Stomach (tissue), 9 donors: ENCODE measurements around the gene BTBD19. TPM values are rescaled to one million over a fixed set of nuclear protein-coding genes. Genes with fewer than 3 reads are reported as not detected.

ENCODE experiments used
- DNase-seq, 2 donors: peaks; one replicate each; pipeline versions ENCODE4 v3.0.0 to v3.0.0-alpha.2; 2013 to 2019
- H3K27ac ChIP-seq, 5 donors: fragments of 200-600 bp in 4 of 5; sonication (generic) in 4 of 5; one replicate each; pipeline ENCODE4 v1.5.1; 2013 to 2019; ENCODE audit warnings: mild to moderate bottlenecking in 1 of 5, moderate library complexity in 1 of 5
- H3K27me3 ChIP-seq, 3 donors: fragments of 200-600 bp; sonication (generic); one replicate each; pipeline ENCODE4 v1.5.1; 2017 to 2019; ENCODE audit warnings: mixed run types in 1 of 3
- H3K36me3 ChIP-seq, 4 donors: fragments of 200-600 bp; sonication (generic); 1 replicate in 3 of 4; 2 replicates in 1 of 4; pipeline ENCODE4 v1.5.1; 2016 to 2019
- H3K4me1 ChIP-seq, 4 donors: fragments of 200-600 bp; sonication (generic); one replicate each; pipeline ENCODE4 v1.5.1; 2016 to 2019
- H3K4me3 ChIP-seq, 4 donors: fragments of 200-600 bp; sonication (generic) in 3 of 4; one replicate each; pipeline ENCODE4 v1.5.1; 2016 to 2019; ENCODE audit warnings: mild to moderate bottlenecking in 1 of 4
- H3K9me3 ChIP-seq, 4 donors: fragments of 200-600 bp; sonication (generic); one replicate each; pipeline ENCODE4 v1.5.1; 2016 to 2019
- EP300 ChIP-seq: sonication (generic); formaldehyde crosslinking; IDR thresholded peaks from one replicate; pipeline ENCODE4 v1.6.1; 2017; ENCODE audit warnings: antibody characterized with exemption
- POLR2A ChIP-seq, 4 donors: fragments of 450-650 bp; IDR thresholded peaks; one replicate each; pipeline ENCODE4 v1.6.1; 2016; ENCODE audit warnings: antibody characterized with exemption in 4 of 4, control low read depth in 2 of 4, mild to moderate bottlenecking in 1 of 4, moderate library complexity in 1 of 4
- POLR2AphosphoS5 ChIP-seq, 3 donors: sonication (generic); formaldehyde crosslinking; IDR thresholded peaks; one replicate each; pipeline ENCODE4 v1.6.1; 2016; ENCODE audit warnings: antibody characterized with exemption in 3 of 3
- WGBS, 5 donors: extraction: QIAGEN DNeasy Blood & Tissue Kit in 3 of 5; methylation state at CpG; one replicate each; pipeline versions ENCODE4 v1.1.5 to v1.1.7; 2013 to 2018; 5-methylcytosine and 5-hydroxymethylcytosine counted together
- intact Hi-C: fragments of 100-400 bp; cut with DNase I; formaldehyde crosslinking; loops from one replicate; pipeline ENCODE4 v1.15.1; 2023; ENCODE audit warnings: low total_unique reads
- polyA plus RNA-seq, 3 donors: library from polyadenylated mRNA; stranded (reverse); fragments of 200-250 nt; gene quantifications; one replicate each; pipeline ENCODE4 v1.2.3, GENCODE V29; 2013
- total RNA-seq, 5 donors: library from RNA; depleted of rRNA; stranded (reverse); fragments of >200 nt; gene quantifications; one replicate each; pipeline versions ENCODE4 v1.1.0 to v1.2.3, GENCODE V29; 2014 to 2016
- TF ChIP-seq, protein P1 (sequence below), 7 experiments: fragments of 450-650 bp in 4 of 7; fragments of 200-600 bp in 3 of 7; sonication (generic) in 3 of 7; IDR thresholded peaks; one replicate each; pipeline ENCODE4 v1.5.1; 2016 to 2019; ENCODE audit warnings: antibody characterized with exemption in 7 of 7, control low read depth in 2 of 7, mild to moderate bottlenecking in 1 of 7
- donor health status: healthy with polysubstance abuse.
- donor health status: Bipolar disorder and iron deficiency.
- donor health status: healthy.

BTBD19 gene
- total and polyA plus RNA-seq, 8 donors: 0.89 to 4.1 (median 2.9) TPM; not detected in 2

DNA sequence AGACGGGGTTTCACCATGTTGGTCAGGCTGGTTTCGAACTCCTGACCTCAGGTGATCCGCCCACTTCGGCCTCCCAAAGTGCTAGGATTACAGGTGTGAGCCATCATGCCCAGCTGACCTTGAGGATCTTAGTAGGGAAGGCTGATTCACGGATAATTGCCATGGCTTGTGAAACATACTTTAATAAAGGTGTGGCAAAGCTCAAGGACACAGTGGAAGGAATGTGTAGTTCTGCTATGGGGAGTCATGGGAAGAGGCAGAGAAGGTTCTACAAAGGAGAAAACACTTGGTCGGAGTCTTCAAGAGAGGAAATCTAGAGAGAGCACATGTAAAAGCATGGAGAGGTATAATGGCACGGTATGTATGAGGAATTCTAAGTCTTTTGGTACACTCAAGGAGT lies 47.4 kb downstream of the BTBD19 start:
- Histone ChIP-seq H3K36me3 (peaks cover 0 to 44% (median 29%) of the 10 kb centered on the region in 4 donors), H3K27me3 (no peaks in the 10 kb centered on the region), H3K4me1 (no peaks in the 10 kb centered on the region), H3K4me3 (no peak overlapping the region), H3K9me3 (no peaks in the 10 kb centered on the region), H3K27ac (no peak overlapping the region)
- no peak for TF ChIP-seq EP300
- TF ChIP-seq POLR2AphosphoS5 (IDR thresholded peaks at IDR 0.05): no peak
- TF ChIP-seq, protein P1, sequence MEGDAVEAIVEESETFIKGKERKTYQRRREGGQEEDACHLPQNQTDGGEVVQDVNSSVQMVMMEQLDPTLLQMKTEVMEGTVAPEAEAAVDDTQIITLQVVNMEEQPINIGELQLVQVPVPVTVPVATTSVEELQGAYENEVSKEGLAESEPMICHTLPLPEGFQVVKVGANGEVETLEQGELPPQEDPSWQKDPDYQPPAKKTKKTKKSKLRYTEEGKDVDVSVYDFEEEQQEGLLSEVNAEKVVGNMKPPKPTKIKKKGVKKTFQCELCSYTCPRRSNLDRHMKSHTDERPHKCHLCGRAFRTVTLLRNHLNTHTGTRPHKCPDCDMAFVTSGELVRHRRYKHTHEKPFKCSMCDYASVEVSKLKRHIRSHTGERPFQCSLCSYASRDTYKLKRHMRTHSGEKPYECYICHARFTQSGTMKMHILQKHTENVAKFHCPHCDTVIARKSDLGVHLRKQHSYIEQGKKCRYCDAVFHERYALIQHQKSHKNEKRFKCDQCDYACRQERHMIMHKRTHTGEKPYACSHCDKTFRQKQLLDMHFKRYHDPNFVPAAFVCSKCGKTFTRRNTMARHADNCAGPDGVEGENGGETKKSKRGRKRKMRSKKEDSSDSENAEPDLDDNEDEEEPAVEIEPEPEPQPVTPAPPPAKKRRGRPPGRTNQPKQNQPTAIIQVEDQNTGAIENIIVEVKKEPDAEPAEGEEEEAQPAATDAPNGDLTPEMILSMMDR (IDR thresholded peaks at IDR 0.05): no peak
- TF ChIP-seq POLR2A (IDR thresholded peaks at IDR 0.05): no peak
- intact Hi-C loops: no loop called here
- DNase-seq: peak in 1 of 2 donors; percentile 30
- WGBS, 5 donors: 73 to 91% (median 84%) methylated on average over 7 of the region's 7 CpGs

DNA sequence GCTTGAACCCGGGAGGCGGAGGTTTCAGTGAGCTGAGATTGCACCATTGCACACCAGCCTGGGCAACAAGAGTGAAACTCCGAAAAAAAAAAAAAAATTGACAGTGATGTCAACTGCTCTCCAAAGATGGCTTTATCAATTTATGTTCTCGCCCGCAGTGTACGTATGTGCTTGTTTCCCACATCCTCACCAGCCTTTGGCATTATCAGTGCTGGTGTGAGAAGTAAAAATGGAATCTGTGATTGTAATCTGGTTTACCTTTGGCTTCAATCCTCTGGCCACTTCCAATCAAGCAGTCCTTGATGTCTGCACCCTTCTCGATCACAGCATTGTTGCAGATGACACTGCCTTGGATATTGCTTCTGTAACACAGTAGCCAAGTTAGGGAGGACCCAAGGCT lies 49.1 kb downstream of the BTBD19 start:
- 93 to 97% (median 96%) methylated on average over 7 of the region's 7 CpGs for WGBS, 5 donors
- H3K27ac ChIP-seq: no peak overlapping the region
- H3K27me3 ChIP-seq: no peaks in the 10 kb centered on the region
- H3K9me3 ChIP-seq: no peaks in the 10 kb centered on the region
- DNase-seq: no peak
- H3K4me3 ChIP-seq: no peak overlapping the region
- intact Hi-C loops: no loop called here
- peaks cover 0 to 44% (median 28%) of the 10 kb centered on the region in 4 donors for H3K36me3 ChIP-seq
- H3K4me1 ChIP-seq: no peaks in the 10 kb centered on the region
- TF ChIP-seq, protein P1 (IDR thresholded peaks at IDR 0.05): no peak
- TF ChIP-seq EP300: no peak
- TF ChIP-seq POLR2AphosphoS5 (IDR thresholded peaks at IDR 0.05): no peak
- no peak for TF ChIP-seq POLR2A (IDR thresholded peaks at IDR 0.05)

DNA sequence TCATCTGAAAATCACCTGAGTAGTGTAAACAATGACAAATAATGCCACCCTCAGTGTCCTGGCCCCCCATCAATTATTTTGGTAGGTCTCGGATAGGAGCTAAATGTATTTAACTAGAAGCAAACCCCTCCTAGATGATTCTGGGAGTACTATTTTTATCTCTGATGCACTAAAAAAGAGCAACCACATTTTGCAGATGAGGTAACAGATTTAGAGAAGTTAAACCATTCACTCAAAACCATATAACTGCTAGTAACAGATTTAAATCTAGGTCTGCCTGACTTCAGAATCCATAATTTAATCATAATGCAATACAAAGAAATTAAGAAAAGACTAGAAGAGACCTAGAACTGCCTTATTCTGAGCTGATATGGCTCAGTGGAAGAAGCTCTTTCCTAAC lies 52.0 kb downstream of the BTBD19 start:
- intact Hi-C loops: no loop called here
- TF ChIP-seq EP300 (no peak), POLR2AphosphoS5 (IDR thresholded peaks at IDR 0.05) (no peak), POLR2A (IDR thresholded peaks at IDR 0.05) (no peak)
- TF ChIP-seq, protein P1 (IDR thresholded peaks at IDR 0.05): no peak
- H3K27ac ChIP-seq: no peak overlapping the region
- 73 to 100% (median 88%) methylated on average over 1 of the region's 1 CpG for WGBS, 5 donors
- H3K4me1 ChIP-seq: no peaks in the 10 kb centered on the region
- DNase-seq: no peak
- H3K4me3 ChIP-seq: no peak overlapping the region
- H3K36me3 ChIP-seq: peaks cover 0 to 52% (median 30%) of the 10 kb centered on the region in 4 donors
- no peaks in the 10 kb centered on the region for H3K27me3 ChIP-seq
- H3K9me3 ChIP-seq: no peaks in the 10 kb centered on the region

DNA sequence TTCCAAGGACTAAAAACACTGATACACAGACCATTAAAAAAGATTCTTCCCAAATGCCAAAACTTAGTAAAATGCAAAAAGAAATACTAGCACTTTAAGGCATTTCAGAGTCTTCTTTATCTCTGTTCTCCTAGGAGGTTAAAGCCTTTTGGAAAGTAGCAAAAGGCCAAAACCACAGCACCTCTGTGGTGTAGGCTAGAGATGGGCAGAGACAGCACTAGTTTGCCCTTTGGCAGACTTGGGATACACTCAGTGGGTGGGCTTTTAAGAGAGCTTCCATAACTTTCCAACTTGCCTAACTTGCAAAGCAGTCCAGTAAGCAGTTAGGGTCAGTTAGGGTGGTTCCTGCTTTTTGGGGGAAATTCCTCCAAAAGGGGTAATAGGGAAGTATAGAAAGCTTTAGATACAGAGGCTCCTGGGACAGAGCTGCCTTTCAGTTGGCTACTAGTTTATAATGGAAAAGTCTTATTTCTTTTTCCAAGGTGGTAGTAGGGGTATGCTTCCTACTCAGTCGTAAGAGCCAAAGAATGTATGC lies 52.6 kb downstream of the BTBD19 start:
- WGBS, 5 donors: 57 to 79% (median 65%) methylated on average over 1 of the region's 1 CpG

More for the DNA sequence above, 52.6 kb downstream of the BTBD19 start:
- intact Hi-C loops: no loop called here
- no peaks in the 10 kb centered on the region for H3K27me3 ChIP-seq
- no peak overlapping the region for H3K4me3 ChIP-seq
- no peaks in the 10 kb centered on the region for H3K9me3 ChIP-seq
- DNase-seq: no peak
- peaks cover 0 to 48% (median 27%) of the 10 kb centered on the region in 4 donors for H3K36me3 ChIP-seq
- TF ChIP-seq, protein P1 (IDR thresholded peaks at IDR 0.05): no peak
- no peak for TF ChIP-seq EP300
- TF ChIP-seq POLR2AphosphoS5 (IDR thresholded peaks at IDR 0.05): no peak
- no peak for TF ChIP-seq POLR2A (IDR thresholded peaks at IDR 0.05)
- H3K4me1 ChIP-seq: no peaks in the 10 kb centered on the region
- no peak overlapping the region for H3K27ac ChIP-seq
